Neural cell (in vitro differentiated cells): ENCODE measurements around the gene SLC22A16.

Source experiments
- EZH2 ChIP-seq: fragments of 200-600, 300-800 bp; shearing (Covaris generic), sonication (generic); IDR thresholded peaks from 2 replicates; pipeline ENCODE4 v1.6.1; 2014; ENCODE audit warnings: antibody characterized with exemption, low read length, borderline replicate concordance, mild to moderate bottlenecking; ENCODE audit not compliant: insufficient read depth, poor library complexity, severe bottlenecking
- MXI1 ChIP-seq: fragments of 450-650 bp; conservative IDR thresholded peaks from 2 replicates; pipeline ENCODE4 v1.6.1; 2014; ENCODE audit warnings: antibody characterized with exemption, mild to moderate bottlenecking; ENCODE audit not compliant: poor library complexity, severe bottlenecking
- POLR2AphosphoS5 ChIP-seq: IDR thresholded peaks from 2 replicates; pipeline ENCODE4 v1.6.1; 2012
- RAD21 ChIP-seq: fragments of 450-650 bp; conservative IDR thresholded peaks from 2 replicates; pipeline ENCODE4 v1.6.1; 2014; ENCODE audit warnings: antibody characterized with exemption, mild to moderate bottlenecking, moderate library complexity

GRCh38 chr6:110385458-110385863, 91.0 kb downstream of the SLC22A16 start:
- no peak for TF ChIP-seq EZH2
- no peak for TF ChIP-seq RAD21
- no peak for TF ChIP-seq POLR2AphosphoS5
- no peak for TF ChIP-seq MXI1
